Measurements from ENCODE around the gene NEMF. TPM values are rescaled to one million over a fixed set of nuclear protein-coding genes. Genes with fewer than 3 reads are reported as not detected.
"Not testable (repeated sequence)": the region's sequence is repeated elsewhere in the genome, so short reads cannot be mapped to it uniquely, and the experiment has no call there.

Gene NEMF
- total RNA-seq, 1 donor from 2014 or later, result 61.5 TPM

- no peak for TF ChIP-seq EZH2 (IDR thresholded peaks at IDR 0.05; ENCODE audit: insufficient read depth, low read length)
- no peak for TF ChIP-seq CTCF (IDR thresholded peaks at IDR 0.05; ENCODE audit: insufficient read depth, low read depth, low read length)
- H3K4me1 Mint-ChIP-seq (ENCODE audit: low read depth, unreplicated experiment), result no peaks in the 10 kb centered on the region
Observed at GRCh38 chr14:49755378-49755777, 97.2 kb downstream of the NEMF start.

GRCh38 chr14:49754570-49755097 is 98.0 kb downstream of the NEMF start:
- Histone ChIP-seq H3K4me3 (ENCODE audit: insufficient read depth, low read depth, low read length) (no peak overlapping the region), H3K9me3 (ENCODE audit: insufficient read depth, low read depth, low read length) (no peaks in the 10 kb centered on the region), H3K4me2 (ENCODE audit: low read length) (no peak overlapping the region), H3K79me2 (ENCODE audit: insufficient read depth, low read length) (no peaks in the 10 kb centered on the region), H3K36me3 (ENCODE audit: insufficient read depth, low read length) (no peaks in the 10 kb centered on the region), H2AFZ (ENCODE audit: low read depth, low read length) (no peak overlapping the region), H3K27ac (ENCODE audit: low read depth, low read length) (no peak overlapping the region), H3K27me3 (ENCODE audit: insufficient read depth, low read length) (no peaks in the 10 kb centered on the region), H4K20me1 (ENCODE audit: insufficient read depth, low read length) (no peaks in the 10 kb centered on the region), H3K9ac (ENCODE audit: low read length) (no peak overlapping the region), H3K4me1 (ENCODE audit: insufficient read depth, low read length) (no peaks in the 10 kb centered on the region)
- no peaks in the 10 kb centered on the region for H3K36me3 Mint-ChIP-seq (ENCODE audit: low read depth, unreplicated experiment)
- no peak overlapping the region for H3K27ac Mint-ChIP-seq (ENCODE audit: unreplicated experiment)
- TF ChIP-seq EZH2 (IDR thresholded peaks at IDR 0.05; ENCODE audit: insufficient read depth, low read length) (no peak), CTCF (IDR thresholded peaks at IDR 0.05; ENCODE audit: insufficient read depth, low read depth, low read length) (no peak)
- H3K4me1 Mint-ChIP-seq (ENCODE audit: low read depth, unreplicated experiment), result no peaks in the 10 kb centered on the region
- no peak overlapping the region for H3K4me3 Mint-ChIP-seq (ENCODE audit: unreplicated experiment)
- H3K27me3 Mint-ChIP-seq (ENCODE audit: low read depth, unreplicated experiment), result no peaks in the 10 kb centered on the region
- no peaks in the 10 kb centered on the region for H3K9me3 Mint-ChIP-seq (ENCODE audit: unreplicated experiment)
- DNase-seq (ENCODE audit: low read depth) (no peak), FAIRE-seq (no peak)

More at GRCh38 chr14:49755378-49755777, 97.2 kb downstream of the NEMF start:
- H3K27me3 ChIP-seq (ENCODE audit: insufficient read depth, low read length), result no peaks in the 10 kb centered on the region
- H4K20me1 ChIP-seq (ENCODE audit: insufficient read depth, low read length), result no peaks in the 10 kb centered on the region
- no peak overlapping the region for H3K9ac ChIP-seq (ENCODE audit: low read length)
- H3K79me2 ChIP-seq (ENCODE audit: insufficient read depth, low read length), result no peaks in the 10 kb centered on the region
- no peaks in the 10 kb centered on the region for H3K4me1 ChIP-seq (ENCODE audit: insufficient read depth, low read length)
- no peak overlapping the region for H3K4me3 ChIP-seq (ENCODE audit: insufficient read depth, low read depth, low read length)
- H3K36me3 Mint-ChIP-seq (ENCODE audit: low read depth, unreplicated experiment), result no peaks in the 10 kb centered on the region
- no peak for DNase-seq (ENCODE audit: low read depth)
- H3K9me3 Mint-ChIP-seq (ENCODE audit: unreplicated experiment), result no peaks in the 10 kb centered on the region
- H3K4me3 Mint-ChIP-seq (ENCODE audit: unreplicated experiment), result no peak overlapping the region
- H3K36me3 ChIP-seq (ENCODE audit: insufficient read depth, low read length), result no peaks in the 10 kb centered on the region
- no peak overlapping the region for H3K27ac Mint-ChIP-seq (ENCODE audit: unreplicated experiment)
- H3K9me3 ChIP-seq (ENCODE audit: insufficient read depth, low read depth, low read length), result no peaks in the 10 kb centered on the region
- FAIRE-seq, result no peak
- no peak overlapping the region for H3K27ac ChIP-seq (ENCODE audit: low read depth, low read length)
- no peak overlapping the region for H3K4me2 ChIP-seq (ENCODE audit: low read length)
- no peak overlapping the region for H2AFZ ChIP-seq (ENCODE audit: low read depth, low read length)
- no peaks in the 10 kb centered on the region for H3K27me3 Mint-ChIP-seq (ENCODE audit: low read depth, unreplicated experiment)

- H3K27me3 ChIP-seq (ENCODE audit: insufficient read depth, low read length); FAIRE-seq; H3K36me3 ChIP-seq (ENCODE audit: insufficient read depth, low read length); H3K9me3 ChIP-seq (ENCODE audit: insufficient read depth, low read depth, low read length); DNase-seq (ENCODE audit: low read depth); H3K9ac ChIP-seq (ENCODE audit: low read length); H3K9me3 Mint-ChIP-seq (ENCODE audit: unreplicated experiment); H3K4me3 ChIP-seq (ENCODE audit: insufficient read depth, low read depth, low read length); H3K4me2 ChIP-seq (ENCODE audit: low read length); H3K4me1 Mint-ChIP-seq (ENCODE audit: low read depth, unreplicated experiment); H3K27ac Mint-ChIP-seq (ENCODE audit: unreplicated experiment); H2AFZ ChIP-seq (ENCODE audit: low read depth, low read length); H3K4me1 ChIP-seq (ENCODE audit: insufficient read depth, low read length); H3K79me2 ChIP-seq (ENCODE audit: insufficient read depth, low read length); H3K27ac ChIP-seq (ENCODE audit: low read depth, low read length); H3K4me3 Mint-ChIP-seq (ENCODE audit: unreplicated experiment); H3K36me3 Mint-ChIP-seq (ENCODE audit: low read depth, unreplicated experiment); H4K20me1 ChIP-seq (ENCODE audit: insufficient read depth, low read length): not testable (repeated sequence)
- H3K27me3 Mint-ChIP-seq (ENCODE audit: low read depth, unreplicated experiment), result peaks cover 16% of the 10 kb centered on the region
Observed at GRCh38 chr14:49746476-49746875, 106.1 kb downstream of the NEMF start.
